ENCODE data around the gene TADA2B.

GRCh38 chr4:7031558-7032449 is 11.4 kb upstream of the TADA2B start:
- TF ChIP-seq CTCF (IDR thresholded peaks at IDR 0.05), result no peak
- TF ChIP-seq POLR2AphosphoS5 (IDR thresholded peaks at IDR 0.05), result no peak
- no peak for TF ChIP-seq EP300 (IDR thresholded peaks at IDR 0.05)

Measured in sigmoid colon (tissue), 4 donors.